ENCODE data around the gene RASA3. TPM values are rescaled to one million over a fixed set of nuclear protein-coding genes. Genes with fewer than 3 reads are reported as not detected.

Gene RASA3
- polyA plus RNA-seq, 1 donor from 2014 or later = 8.5 TPM

DNA sequence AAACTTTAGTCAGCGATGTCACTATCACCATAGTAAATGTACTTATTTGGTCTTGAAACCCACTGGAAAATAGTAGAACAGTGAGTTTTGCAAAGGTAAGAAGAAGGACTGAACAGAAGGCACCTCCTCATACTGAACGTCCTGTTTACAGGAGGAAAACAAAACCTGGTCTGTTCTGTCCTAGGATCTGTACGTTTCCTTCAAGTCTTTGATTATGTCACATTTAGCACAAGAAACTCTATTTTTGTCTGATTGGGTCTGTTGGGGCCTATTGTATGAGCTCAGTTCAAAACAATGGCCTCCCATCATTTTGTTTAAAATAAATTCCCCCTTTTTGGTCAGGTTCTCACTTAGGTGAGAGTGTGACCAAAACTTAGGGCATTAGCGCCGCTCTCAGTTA lies 35.5 kb upstream of the RASA3 start (continued):
- TF ChIP-seq EZH2 (IDR thresholded peaks at IDR 0.05; ENCODE audit: borderline replicate concordance, insufficient read depth, low read length, poor library complexity, severe bottlenecking) = no peak

DNA sequence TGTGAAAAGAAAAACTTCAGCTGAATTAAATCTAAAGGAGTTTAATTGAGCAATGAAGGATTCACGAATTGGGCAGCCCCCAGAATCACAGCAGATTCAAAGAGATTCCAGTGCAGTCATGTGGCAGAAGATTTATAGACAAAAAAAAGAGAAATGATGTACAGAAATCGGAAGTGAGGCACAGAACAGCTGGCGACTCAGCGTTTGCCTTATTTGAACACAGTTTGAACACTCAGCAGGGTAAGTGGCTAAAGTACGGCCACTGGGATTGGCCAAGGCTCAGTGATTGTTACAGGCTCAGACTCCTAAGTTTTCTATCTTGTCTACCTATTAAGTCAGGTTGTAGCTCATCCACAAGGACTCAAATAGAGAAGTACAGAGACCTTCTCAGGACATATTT lies 35.0 kb upstream of the RASA3 start:
- Histone ChIP-seq H4K20me1 (ENCODE audit: insufficient read depth) (no peaks in the 10 kb centered on the region), H3K27me3 (ENCODE audit: insufficient read depth, low read depth, low read length) (no peaks in the 10 kb centered on the region), H3K9ac (ENCODE audit: low read length) (no peak overlapping the region), H3K4me2 (ENCODE audit: low read length) (no peak overlapping the region), H3K27ac (ENCODE audit: low read length) (no peak overlapping the region), H3K9me2 (ENCODE audit: insufficient read depth, low read length) (no peaks in the 10 kb centered on the region), H3K79me2 (replicated peaks; ENCODE audit: insufficient read depth, low read length) (no peaks in the 10 kb centered on the region), H3K36me3 (ENCODE audit: insufficient read depth, low read length) (no peaks in the 10 kb centered on the region), H2AFZ (ENCODE audit: low read depth, low read length) (no peak overlapping the region), H3F3A (ENCODE audit: insufficient read depth, low read length, poor library complexity, severe bottlenecking) (no peaks in the 10 kb centered on the region), H3K4me3 (ENCODE audit: low read length) (no peak overlapping the region), H3K9me3 (ENCODE audit: low read length) (no peaks in the 10 kb centered on the region)
- TF ChIP-seq, protein P1, sequence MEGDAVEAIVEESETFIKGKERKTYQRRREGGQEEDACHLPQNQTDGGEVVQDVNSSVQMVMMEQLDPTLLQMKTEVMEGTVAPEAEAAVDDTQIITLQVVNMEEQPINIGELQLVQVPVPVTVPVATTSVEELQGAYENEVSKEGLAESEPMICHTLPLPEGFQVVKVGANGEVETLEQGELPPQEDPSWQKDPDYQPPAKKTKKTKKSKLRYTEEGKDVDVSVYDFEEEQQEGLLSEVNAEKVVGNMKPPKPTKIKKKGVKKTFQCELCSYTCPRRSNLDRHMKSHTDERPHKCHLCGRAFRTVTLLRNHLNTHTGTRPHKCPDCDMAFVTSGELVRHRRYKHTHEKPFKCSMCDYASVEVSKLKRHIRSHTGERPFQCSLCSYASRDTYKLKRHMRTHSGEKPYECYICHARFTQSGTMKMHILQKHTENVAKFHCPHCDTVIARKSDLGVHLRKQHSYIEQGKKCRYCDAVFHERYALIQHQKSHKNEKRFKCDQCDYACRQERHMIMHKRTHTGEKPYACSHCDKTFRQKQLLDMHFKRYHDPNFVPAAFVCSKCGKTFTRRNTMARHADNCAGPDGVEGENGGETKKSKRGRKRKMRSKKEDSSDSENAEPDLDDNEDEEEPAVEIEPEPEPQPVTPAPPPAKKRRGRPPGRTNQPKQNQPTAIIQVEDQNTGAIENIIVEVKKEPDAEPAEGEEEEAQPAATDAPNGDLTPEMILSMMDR (IDR thresholded peaks at IDR 0.05; ENCODE audit: poor library complexity, severe bottlenecking) = no peak
- TF ChIP-seq EZH2 (IDR thresholded peaks at IDR 0.05; ENCODE audit: borderline replicate concordance, insufficient read depth, low read length, poor library complexity, severe bottlenecking) (no peak), REST (IDR thresholded peaks at IDR 0.05; ENCODE audit: borderline replicate concordance) (no peak), MXI1 (conservative IDR thresholded peaks at IDR 0.05; ENCODE audit: poor library complexity, severe bottlenecking) (no peak), RAD21 (conservative IDR thresholded peaks at IDR 0.05) (no peak), TAF1 (IDR thresholded peaks at IDR 0.05; ENCODE audit: low read depth) (no peak), SMC3 (conservative IDR thresholded peaks at IDR 0.05; ENCODE audit: poor library complexity) (no peak), EP300 (conservative IDR thresholded peaks at IDR 0.05; ENCODE audit: poor library complexity, severe bottlenecking) (no peak), POLR2AphosphoS5 (IDR thresholded peaks at IDR 0.05) (no peak)

DNA sequence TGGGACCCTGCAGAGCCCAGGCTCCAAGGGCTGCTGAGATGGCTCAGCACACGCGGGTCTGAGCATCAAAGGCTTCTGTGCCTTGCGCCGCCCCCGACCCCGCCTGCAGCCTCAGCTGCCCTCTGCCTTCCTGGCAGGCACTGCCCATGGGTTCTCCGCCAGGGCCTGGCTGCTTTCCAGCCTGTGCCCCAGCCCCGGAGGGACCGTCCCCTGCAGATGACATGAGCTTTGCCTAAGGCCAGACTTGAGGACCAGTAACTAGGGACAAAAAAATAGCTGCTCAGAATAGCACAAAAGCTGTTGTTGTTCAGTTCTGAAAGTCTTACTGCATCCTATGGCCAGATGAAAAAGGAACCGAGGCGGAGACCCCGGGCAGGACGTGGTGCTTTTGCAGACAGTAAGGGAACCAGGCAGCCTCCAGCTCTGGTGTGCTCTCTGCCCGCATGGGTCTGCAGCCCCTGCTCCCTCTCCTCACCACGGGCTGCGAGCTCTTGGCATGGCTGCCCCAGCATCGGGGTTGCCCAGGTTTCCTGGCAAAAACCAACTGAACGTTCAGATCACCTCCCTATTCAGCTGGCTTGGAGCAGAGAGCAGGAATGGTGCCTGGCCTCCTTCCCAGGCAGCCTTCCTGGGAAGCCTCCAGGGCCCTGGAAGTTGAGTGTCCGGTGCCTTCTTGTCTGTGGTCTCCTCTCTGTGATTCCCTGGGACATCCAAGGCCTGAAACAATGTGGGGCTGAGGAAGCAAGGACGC lies 34.1 kb upstream of the RASA3 start:
- no peak overlapping the region for H3K4me2 ChIP-seq (ENCODE audit: low read length)
- no peaks in the 10 kb centered on the region for H3K36me3 ChIP-seq (ENCODE audit: insufficient read depth, low read length)
- TF ChIP-seq MXI1 (conservative IDR thresholded peaks at IDR 0.05; ENCODE audit: poor library complexity, severe bottlenecking) (no peak), EP300 (conservative IDR thresholded peaks at IDR 0.05; ENCODE audit: poor library complexity, severe bottlenecking) (no peak), REST (IDR thresholded peaks at IDR 0.05; ENCODE audit: borderline replicate concordance) (no peak), EZH2 (IDR thresholded peaks at IDR 0.05; ENCODE audit: borderline replicate concordance, insufficient read depth, low read length, poor library complexity, severe bottlenecking) (no peak)
- TF ChIP-seq, protein P1 (IDR thresholded peaks at IDR 0.05; ENCODE audit: poor library complexity, severe bottlenecking) = no peak
- no peaks in the 10 kb centered on the region for H4K20me1 ChIP-seq (ENCODE audit: insufficient read depth)
- H3F3A ChIP-seq (ENCODE audit: insufficient read depth, low read length, poor library complexity, severe bottlenecking) = no peaks in the 10 kb centered on the region
- H3K27ac ChIP-seq (ENCODE audit: low read length) = no peak overlapping the region
- no peaks in the 10 kb centered on the region for H3K9me3 ChIP-seq (ENCODE audit: low read length)
- no peaks in the 10 kb centered on the region for H3K27me3 ChIP-seq (ENCODE audit: insufficient read depth, low read depth, low read length)
- no peaks in the 10 kb centered on the region for H3K9me2 ChIP-seq (ENCODE audit: insufficient read depth, low read length)
- no peak overlapping the region for H3K4me3 ChIP-seq (ENCODE audit: low read length)
- H3K79me2 ChIP-seq (replicated peaks; ENCODE audit: insufficient read depth, low read length) = no peaks in the 10 kb centered on the region
- H2AFZ ChIP-seq (ENCODE audit: low read depth, low read length) = no peak overlapping the region
- no peak overlapping the region for H3K9ac ChIP-seq (ENCODE audit: low read length)
